Measurements from ENCODE around the gene RIMBP2.

RIMBP2 gene

GRCh38 chr12:130603396-130603965 is 112.6 kb downstream of the RIMBP2 start:
- H3K9me3 ChIP-seq (ENCODE audit: control insufficient read depth, low read length) = no peaks in the 10 kb centered on the region
- peaks cover 18% of the 10 kb centered on the region for H3K79me2 ChIP-seq
- no peak overlapping the region for H3K4me2 ChIP-seq (ENCODE audit: low read length)
- H3K4me3 ChIP-seq (ENCODE audit: low read depth, low read length) = no peak overlapping the region
- H3K9ac ChIP-seq = no peak overlapping the region
- no peak for TF ChIP-seq CTCF (IDR thresholded peaks at IDR 0.05)
- no peak overlapping the region for H2AFZ ChIP-seq
- H3K36me3 ChIP-seq (ENCODE audit: control insufficient read depth, insufficient read depth, low read length) = no peaks in the 10 kb centered on the region
- no peaks in the 10 kb centered on the region for H3K27me3 ChIP-seq (ENCODE audit: control insufficient read depth, insufficient read depth, low read length)
- no peak overlapping the region for H3K27ac ChIP-seq
- H3K4me1 ChIP-seq = no peaks in the 10 kb centered on the region

GRCh38 chr12:130602251-130602650 is 113.8 kb downstream of the RIMBP2 start:
- H3K27me3 ChIP-seq (ENCODE audit: control insufficient read depth, insufficient read depth, low read length) = no peaks in the 10 kb centered on the region
- no peak overlapping the region for H3K27ac ChIP-seq
- H3K9me3 ChIP-seq (ENCODE audit: control insufficient read depth, low read length) = no peaks in the 10 kb centered on the region
- H3K79me2 ChIP-seq = peaks cover 18% of the 10 kb centered on the region
- TF ChIP-seq CTCF (IDR thresholded peaks at IDR 0.05) = no peak
- no peaks in the 10 kb centered on the region for H3K36me3 ChIP-seq (ENCODE audit: control insufficient read depth, insufficient read depth, low read length)
- H3K4me1 ChIP-seq = no peaks in the 10 kb centered on the region
- H3K9ac ChIP-seq = no peak overlapping the region
- H3K4me3 ChIP-seq (ENCODE audit: low read depth, low read length) = no peak overlapping the region
- no peak overlapping the region for H3K4me2 ChIP-seq (ENCODE audit: low read length)
- H2AFZ ChIP-seq = no peak overlapping the region

GRCh38 chr12:130601327-130601726 is 114.8 kb downstream of the RIMBP2 start:
- no peak for TF ChIP-seq CTCF (IDR thresholded peaks at IDR 0.05)
- no peaks in the 10 kb centered on the region for H3K4me1 ChIP-seq
- H3K4me3 ChIP-seq (ENCODE audit: low read depth, low read length) = no peak overlapping the region
- no peaks in the 10 kb centered on the region for H3K27me3 ChIP-seq (ENCODE audit: control insufficient read depth, insufficient read depth, low read length)
- H3K27ac ChIP-seq = no peak overlapping the region
- H3K9me3 ChIP-seq (ENCODE audit: control insufficient read depth, low read length) = no peaks in the 10 kb centered on the region
- H3K9ac ChIP-seq = no peak overlapping the region
- no peak overlapping the region for H2AFZ ChIP-seq
- peaks cover 18% of the 10 kb centered on the region for H3K79me2 ChIP-seq
- H3K4me2 ChIP-seq (ENCODE audit: low read length) = no peak overlapping the region
- H3K36me3 ChIP-seq (ENCODE audit: control insufficient read depth, insufficient read depth, low read length) = no peaks in the 10 kb centered on the region

- Histone ChIP-seq H3K79me2 (peaks cover 5% of the 10 kb centered on the region), H3K4me3 (ENCODE audit: low read depth, low read length) (no peak overlapping the region), H3K9me3 (ENCODE audit: control insufficient read depth, low read length) (no peaks in the 10 kb centered on the region), H3K27ac (no peak overlapping the region), H3K36me3 (ENCODE audit: control insufficient read depth, insufficient read depth, low read length) (no peaks in the 10 kb centered on the region), H3K27me3 (ENCODE audit: control insufficient read depth, insufficient read depth, low read length) (no peaks in the 10 kb centered on the region), H3K4me2 (ENCODE audit: low read length) (no peak overlapping the region), H2AFZ (no peak overlapping the region), H3K4me1 (no peaks in the 10 kb centered on the region), H3K9ac (no peak overlapping the region)
- no peak for TF ChIP-seq CTCF (IDR thresholded peaks at IDR 0.05)
Measured at GRCh38 chr12:130596241-130596640, 119.9 kb downstream of the RIMBP2 start.

GRCh38 chr12:130595566-130595965 is 120.5 kb downstream of the RIMBP2 start:
- no peaks in the 10 kb centered on the region for H3K36me3 ChIP-seq (ENCODE audit: control insufficient read depth, insufficient read depth, low read length)
- H3K79me2 ChIP-seq = peaks cover 9% of the 10 kb centered on the region
- H3K4me1 ChIP-seq = no peaks in the 10 kb centered on the region
- no peak overlapping the region for H3K27ac ChIP-seq
- TF ChIP-seq CTCF (IDR thresholded peaks at IDR 0.05) = no peak
- H3K27me3 ChIP-seq (ENCODE audit: control insufficient read depth, insufficient read depth, low read length) = no peaks in the 10 kb centered on the region
- no peak overlapping the region for H3K4me2 ChIP-seq (ENCODE audit: low read length)
- H3K9me3 ChIP-seq (ENCODE audit: control insufficient read depth, low read length) = no peaks in the 10 kb centered on the region
- no peak overlapping the region for H3K9ac ChIP-seq
- H2AFZ ChIP-seq = no peak overlapping the region
- H3K4me3 ChIP-seq (ENCODE audit: low read depth, low read length) = no peak overlapping the region

All from parathyroid adenoma (tissue), 2 donors.